ENCODE measurements around the gene TMEM169.
A peak's percentile ranks its signal among the peaks of the same experiment; 100 is the strongest.
"Not testable (repeated sequence)": the region's sequence is repeated elsewhere in the genome, so short reads cannot be mapped to it uniquely, and the experiment has no call there.

The TMEM169 gene

GRCh38 chr2:216072473-216072872, 9.2 kb upstream of the TMEM169 start:
- DNase-seq, result no peak

GRCh38 chr2:216073773-216074172, 7.9 kb upstream of the TMEM169 start:
- no peak for DNase-seq

- DNase-seq, result no peak
Observed at GRCh38 chr2:216074380-216074779, 7.3 kb upstream of the TMEM169 start.

GRCh38 chr2:216074794-216075193, 6.9 kb upstream of the TMEM169 start:
- no peak for DNase-seq

- no peak for DNase-seq
Observed at GRCh38 chr2:216075510-216076485, 5.9 kb upstream of the TMEM169 start.

GRCh38 chr2:216078776-216079175, 2.9 kb upstream of the TMEM169 start:
- DNase-seq, result no peak

GRCh38 chr2:216080048-216080447, 1.7 kb upstream of the TMEM169 start:
- not testable (repeated sequence) for DNase-seq

GRCh38 chr2:216081012-216081411, 707 bp upstream of the TMEM169 start:
- no peak for DNase-seq

- peak; percentile 61 for DNase-seq
Observed at GRCh38 chr2:216082117-216082711, 495 bp downstream of the TMEM169 start.

- no peak for DNase-seq
Observed at GRCh38 chr2:216082805-216083204, 1.1 kb downstream of the TMEM169 start.

- DNase-seq, result peak; percentile 60
Observed at GRCh38 chr2:216083464-216084281, 2.0 kb downstream of the TMEM169 start.

- DNase-seq, result peak; percentile 61
Observed at GRCh38 chr2:216084547-216084946, 2.8 kb downstream of the TMEM169 start.

GRCh38 chr2:216086207-216086893, 4.6 kb downstream of the TMEM169 start:
- DNase-seq, result no peak

- no peak for DNase-seq
Observed at GRCh38 chr2:216090369-216090786, 8.7 kb downstream of the TMEM169 start.

GRCh38 chr2:216092646-216093045, 10.9 kb downstream of the TMEM169 start:
- DNase-seq, result no peak

- no peak for DNase-seq
Observed at GRCh38 chr2:216094701-216095100, 13.0 kb downstream of the TMEM169 start.

GRCh38 chr2:216098421-216099334, 17.0 kb downstream of the TMEM169 start:
- DNase-seq, result no peak

GRCh38 chr2:216101109-216101508, 19.4 kb downstream of the TMEM169 start:
- DNase-seq, result no peak

- no peak for DNase-seq
Observed at GRCh38 chr2:216103213-216103612, 21.5 kb downstream of the TMEM169 start.

GRCh38 chr2:216104691-216105090, 23.0 kb downstream of the TMEM169 start:
- no peak for DNase-seq

GRCh38 chr2:216107320-216107719, 25.6 kb downstream of the TMEM169 start:
- no peak for DNase-seq

- DNase-seq, result no peak
Observed at GRCh38 chr2:216107760-216108159, 26.0 kb downstream of the TMEM169 start.

All from activated CD8-positive, alpha-beta memory T cell treated with anti-CD3 and anti-CD28 coated beads for 24 hours (primary cell).